Measurements from ENCODE around the gene RNF114. TPM values are rescaled to one million over a fixed set of nuclear protein-coding genes. Genes with fewer than 3 reads are reported as not detected.

The RNF114 gene
- total RNA-seq, 4 donors from 2014 or later = 132 to 279 (median 179) TPM

- Histone ChIP-seq H3K9me3 (no peaks in the 10 kb centered on the region), H3K27me3 (no peaks in the 10 kb centered on the region), H3K4me3 (replicated peaks in 1 of 3) (no peak overlapping the region), H3K4me1 (peaks cover 6 to 32% of the 10 kb centered on the region in 2 donors), H3K36me3 (no peaks in the 10 kb centered on the region), H3K27ac (no peak overlapping the region)
- no peak for DNase-seq
- intact Hi-C loops (cut with DNase I) = no loop called here
- TF ChIP-seq POLR2A (IDR thresholded peaks at IDR 0.05) = no peak
- TF ChIP-seq CTCF (IDR thresholded peaks at IDR 0.05) = no peak
- WGBS, 2 donors = 97 to 98% methylated on average over 9 of the region's 9 CpGs
Observed at GRCh38 chr20:50001784-50002311, 65.7 kb downstream of the RNF114 start.

- WGBS, 2 donors = 83 to 84% methylated on average over 4 of the region's 4 CpGs
Observed at GRCh38 chr20:50003253-50003656, 67.1 kb downstream of the RNF114 start.

More at GRCh38 chr20:50003253-50003656, 67.1 kb downstream of the RNF114 start:
- Histone ChIP-seq H3K4me3 (replicated peaks in 1 of 3) (no peak overlapping the region), H3K36me3 (no peaks in the 10 kb centered on the region), H3K9me3 (no peaks in the 10 kb centered on the region), H3K4me1 (peaks cover 0 to 23% of the 10 kb centered on the region in 2 donors), H3K27me3 (no peaks in the 10 kb centered on the region), H3K27ac (no peak overlapping the region)
- TF ChIP-seq POLR2A (IDR thresholded peaks at IDR 0.05) (no peak), CTCF (IDR thresholded peaks at IDR 0.05) (no peak)
- DNase-seq = no peak
- intact Hi-C loops (cut with DNase I) = no loop called here

Small RNAs within 50 kb of the gene (small RNA-seq; reads per million reads assigned to genes)
- gene RF00017 = not detected
- not detected for gene RF00019
- not detected for gene RNU6-147P

Other genes with a start within 250 kb of the RNF114 start
- 10 to 100 TPM; 11.5 to 22.2 (median 17.6) TPM for gene B4GALT5, start 222.5 kb upstream of the RNF114 start, total RNA-seq
- 10 to 100 TPM; 12.0 to 20.2 (median 16.1) TPM for gene SLC9A8, start 123.6 kb upstream of the RNF114 start, total RNA-seq
- 10 to 100 TPM in 3 of 4 donors, 1 to 10 TPM in 1; 5.0 to 14.2 (median 12.7) TPM for gene SPATA2, start 20.9 kb upstream of the RNF114 start, total RNA-seq
- 10 to 100 TPM in 1 of 4 donors, 1 to 10 TPM in 3; 8.2 to 14.1 (median 9.9) TPM for gene SNAI1, start 46.6 kb downstream of the RNF114 start, total RNA-seq
- 100 to 1,000 TPM in 1 of 4 donors, 10 to 100 TPM in 3; 77.3 to 110 (median 92.3) TPM for gene UBE2V1, start 176.8 kb downstream of the RNF114 start, total RNA-seq
- 10 to 100 TPM; 15.8 to 22.7 (median 19.7) TPM for gene PEDS1, start 217.3 kb downstream of the RNF114 start, total RNA-seq

Measured in thyroid gland (tissue), 4 donors.